HCT116 (cell line): Measurements from ENCODE around the gene TTC16.

Experiments
- EZH2 ChIP-seq: fragments of 200-600 bp; sonication (generic); IDR thresholded peaks from 2 replicates; pipeline ENCODE4 v1.6.1; 2017; ENCODE audit warnings: antibody characterized with exemption, mixed run types
- ZNF274 ChIP-seq: fragments of 200-500 bp; sonication (Bioruptor generic); IDR thresholded peaks from 2 replicates; pipeline ENCODE4 v1.6.1; 2014; ENCODE audit warnings: mild to moderate bottlenecking, low read depth, low read length, inconsistent platforms
- TF ChIP-seq, protein P1 (sequence below), 3 experiments: fragments of 200-600 bp in 1 of 3; sonication (generic) in 1 of 3; IDR thresholded peaks in 2 of 3; conservative IDR thresholded peaks in 1 of 3; 2 replicates each; pipeline ENCODE4 v1.5.1; 2012 to 2017; ENCODE audit warnings: low read depth in 2 of 3, low read length in 2 of 3, antibody characterized with exemption in 1 of 3, borderline replicate concordance in 1 of 3, control low read depth in 1 of 3, mild to moderate bottlenecking in 1 of 3, mixed read lengths in 1 of 3, mixed run types in 1 of 3, moderate library complexity in 1 of 3; ENCODE audit not compliant: insufficient read depth in 1 of 3

DNA sequence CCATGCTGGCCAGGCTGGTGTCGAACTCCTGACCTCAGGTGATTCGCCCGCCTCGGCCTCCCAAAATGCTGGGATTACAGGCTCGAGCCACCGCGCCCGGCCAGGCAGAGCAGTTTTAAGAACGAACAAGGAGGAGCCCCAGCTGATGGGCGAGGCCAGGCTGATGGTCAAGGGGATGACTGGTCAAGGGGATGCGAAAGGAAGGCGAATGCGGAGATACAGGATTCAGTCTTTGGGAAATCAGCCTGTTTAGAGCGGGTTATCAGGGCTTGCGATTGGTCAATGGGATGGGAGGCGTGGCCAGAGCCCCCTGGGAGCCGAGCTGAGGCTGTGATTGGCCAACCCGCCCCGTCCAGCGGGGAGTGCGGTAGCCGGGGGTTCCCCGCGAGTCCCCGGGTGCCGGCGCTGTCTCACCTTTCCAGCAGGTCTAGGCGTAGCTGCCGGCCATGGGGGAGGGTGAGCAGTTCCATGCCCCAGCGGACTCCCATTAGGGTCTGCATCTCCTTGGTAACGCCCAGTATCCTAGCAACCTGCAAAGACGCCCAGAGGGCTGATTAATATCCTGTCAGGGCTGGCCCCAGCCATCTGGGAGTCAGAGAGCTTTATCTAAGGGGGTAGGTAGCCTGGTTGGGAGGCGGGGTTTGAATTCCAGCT is 26.7 kb downstream of the TTC16 start:
- TF ChIP-seq, protein P1, sequence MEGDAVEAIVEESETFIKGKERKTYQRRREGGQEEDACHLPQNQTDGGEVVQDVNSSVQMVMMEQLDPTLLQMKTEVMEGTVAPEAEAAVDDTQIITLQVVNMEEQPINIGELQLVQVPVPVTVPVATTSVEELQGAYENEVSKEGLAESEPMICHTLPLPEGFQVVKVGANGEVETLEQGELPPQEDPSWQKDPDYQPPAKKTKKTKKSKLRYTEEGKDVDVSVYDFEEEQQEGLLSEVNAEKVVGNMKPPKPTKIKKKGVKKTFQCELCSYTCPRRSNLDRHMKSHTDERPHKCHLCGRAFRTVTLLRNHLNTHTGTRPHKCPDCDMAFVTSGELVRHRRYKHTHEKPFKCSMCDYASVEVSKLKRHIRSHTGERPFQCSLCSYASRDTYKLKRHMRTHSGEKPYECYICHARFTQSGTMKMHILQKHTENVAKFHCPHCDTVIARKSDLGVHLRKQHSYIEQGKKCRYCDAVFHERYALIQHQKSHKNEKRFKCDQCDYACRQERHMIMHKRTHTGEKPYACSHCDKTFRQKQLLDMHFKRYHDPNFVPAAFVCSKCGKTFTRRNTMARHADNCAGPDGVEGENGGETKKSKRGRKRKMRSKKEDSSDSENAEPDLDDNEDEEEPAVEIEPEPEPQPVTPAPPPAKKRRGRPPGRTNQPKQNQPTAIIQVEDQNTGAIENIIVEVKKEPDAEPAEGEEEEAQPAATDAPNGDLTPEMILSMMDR (IDR thresholded peaks at IDR 0.05 in 2 of 3, conservative IDR thresholded peaks at IDR 0.05 in 1 of 3; ENCODE audit: borderline replicate concordance in 1 of 3, insufficient read depth in 1 of 3, low read depth in 2 of 3, low read length in 2 of 3) = no peak
- TF ChIP-seq ZNF274 = no peak
- no peak for TF ChIP-seq EZH2
